Prostate gland (tissue), 2 donors: ENCODE data around the gene FLNC. TPM values are rescaled to one million over a fixed set of nuclear protein-coding genes. Genes with fewer than 3 reads are reported as not detected.

Source experiments
- DNase-seq: peaks from one replicate; pipeline ENCODE4 v3.0.0-alpha.2; 2019; ENCODE audit warnings: low spot score
- H3K27ac ChIP-seq, 2 donors: fragments of 200-600 bp; sonication (generic); 2 replicates each; pipeline ENCODE4 v1.5.1; 2017 to 2019
- H3K27me3 ChIP-seq: fragments of 200-600 bp; sonication (generic); replicated peaks from 2 replicates; pipeline ENCODE4 v1.5.1; 2019; ENCODE audit not compliant: insufficient read depth
- H3K36me3 ChIP-seq, 2 donors: fragments of 200-600 bp; sonication (generic); 1 replicate in 1 of 2; 2 replicates in 1 of 2; pipeline versions ENCODE4 v1.5.1 to v1.8.1; 2017 to 2019
- H3K4me1 ChIP-seq: fragments of 200-600 bp; sonication (generic); replicated peaks from 2 replicates; pipeline ENCODE4 v1.5.1; 2019
- H3K4me3 ChIP-seq, 2 donors: fragments of 200-600 bp; sonication (generic); 2 replicates each; pipeline ENCODE4 v1.5.1; 2017 to 2019
- H3K9me3 ChIP-seq: fragments of 200-600 bp; sonication (generic); 2 replicates; pipeline ENCODE4 v1.5.1; 2017
- CTCF ChIP-seq, 4 experiments: fragments of 200-600 bp in 2 of 4; fragments of 450-650 bp in 2 of 4; sonication (generic) in 2 of 4; IDR thresholded peaks; 1 replicate in 3 of 4; 2 replicates in 1 of 4; pipeline ENCODE4 v1.5.1; 2016 to 2019; ENCODE audit warnings: antibody characterized with exemption in 4 of 4, mild to moderate bottlenecking in 2 of 4, moderate library complexity in 2 of 4
- POLR2A ChIP-seq: fragments of 450-650 bp; IDR thresholded peaks from one replicate; pipeline ENCODE4 v1.6.1; 2016; ENCODE audit warnings: antibody characterized with exemption, mild to moderate bottlenecking
- POLR2AphosphoS5 ChIP-seq: sonication (generic); formaldehyde crosslinking; IDR thresholded peaks from one replicate; pipeline ENCODE4 v1.6.1; 2017; ENCODE audit warnings: antibody characterized with exemption
- WGBS: methylation state at CpG from one replicate; pipeline ENCODE4 v1.1.5; 2018; 5-methylcytosine and 5-hydroxymethylcytosine counted together
- intact Hi-C: fragments of 100-400 bp; cut with DNase I; formaldehyde crosslinking; loops from one replicate; pipeline ENCODE4 v1.14.2; 2022
- total RNA-seq, 2 donors: library from RNA; depleted of rRNA; stranded (reverse); fragments of >200 nt; gene quantifications; one replicate each; pipeline ENCODE4 v1.1.0, GENCODE V29; 2016

FLNC gene
- total RNA-seq, 2 donors from 2014 or later: 104 to 150 TPM

- H3K4me1 ChIP-seq: peaks cover 7% of the 10 kb centered on the region
- no peaks in the 10 kb centered on the region for H3K9me3 ChIP-seq
- peak overlapping the region in 1 of 2 donors; percentile 39 for H3K27ac ChIP-seq
- H3K36me3 ChIP-seq: no peaks in the 10 kb centered on the region
- TF ChIP-seq POLR2AphosphoS5 (no peak), CTCF (IDR thresholded peaks at IDR 0.05) (peak in 1 of 4 experiments; percentile 10), POLR2A (no peak)
- H3K27me3 ChIP-seq: no peaks in the 10 kb centered on the region
- no peak overlapping the region for H3K4me3 ChIP-seq
- DNase-seq: no peak
- 28% methylated on average over 10 of the region's 10 CpGs for WGBS
- intact Hi-C loops: no loop called here
Measured at GRCh38 chr7:128860158-128861073, 30.2 kb downstream of the FLNC start.

GRCh38 chr7:128861957-128862570 lies 31.9 kb downstream of the FLNC start:
- no peaks in the 10 kb centered on the region for H3K27me3 ChIP-seq
- peak overlapping the region; percentile 55 to 76 for H3K4me3 ChIP-seq
- H3K36me3 ChIP-seq: no peaks in the 10 kb centered on the region
- H3K4me1 ChIP-seq: peaks cover 7% of the 10 kb centered on the region
- no peak for DNase-seq
- WGBS: 71% methylated on average over 15 of the region's 15 CpGs
- intact Hi-C loops: no loop called here
- TF ChIP-seq CTCF (IDR thresholded peaks at IDR 0.05) (no peak), POLR2A (no peak), POLR2AphosphoS5 (no peak)
- no peaks in the 10 kb centered on the region for H3K9me3 ChIP-seq
- no peak overlapping the region for H3K27ac ChIP-seq

GRCh38 chr7:128862571-128863432 lies 32.6 kb downstream of the FLNC start, which contains the start of gene ATP6V1F:
Gene ATP6V1F, plus strand, starts transcription at chr7:128862856. Its CDS starts 49 bp downstream, at chr7:128862905.
- no peaks in the 10 kb centered on the region for H3K27me3 ChIP-seq
- H3K4me3 ChIP-seq: peak within 1 kb of the TSS; percentile 55 to 76
- DNase-seq: peak; percentile 96
- peaks cover 7% of the 10 kb centered on the region for H3K4me1 ChIP-seq
- H3K27ac ChIP-seq: peak within 1 kb of the TSS; percentile 60 to 74
- TF ChIP-seq POLR2A (peak; percentile 87), POLR2AphosphoS5 (peak; percentile 99), CTCF (IDR thresholded peaks at IDR 0.05) (peak in 2 of 4 experiments; percentile 30 to 32)
- WGBS: under 1% methylated on average over 65 of the region's 65 CpGs
- H3K9me3 ChIP-seq: no peaks in the 10 kb centered on the region
- no peaks in the 10 kb centered on the region for H3K36me3 ChIP-seq
- intact Hi-C loops: no loop called here

- Histone ChIP-seq H3K27ac (peak overlapping the region; percentile 60 to 74), H3K36me3 (no peaks in the 10 kb centered on the region), H3K4me1 (peaks cover 7% of the 10 kb centered on the region), H3K27me3 (no peaks in the 10 kb centered on the region), H3K4me3 (peak overlapping the region; percentile 55 to 76), H3K9me3 (no peaks in the 10 kb centered on the region)
- no peak for TF ChIP-seq POLR2AphosphoS5
- no peak for TF ChIP-seq POLR2A
- peak in 2 of 4 experiments; percentile 5 to 47 for TF ChIP-seq CTCF (IDR thresholded peaks at IDR 0.05)
- WGBS: 0% methylated on average over 6 of the region's 6 CpGs
- DNase-seq: peak; percentile 33
- intact Hi-C loops: no loop called here
Measured at GRCh38 chr7:128863433-128863989, 33.3 kb downstream of the FLNC start.
